Epithelial cell of proximal tubule (primary cell): ENCODE measurements around the gene ICAM5. TPM values are rescaled to one million over a fixed set of nuclear protein-coding genes. Genes with fewer than 3 reads are reported as not detected.

Source experiments
- DNase-seq: peaks from one replicate; pipeline ENCODE4 v3.0.0-alpha.2; 2011; ENCODE audit warnings: low read depth
- H3K4me3 ChIP-seq: 2 replicates; pipeline ENCODE4 v1.5.1; 2011; ENCODE audit warnings: low read depth, mild to moderate bottlenecking, low read length
- total RNA-seq: library from RNA; depleted of rRNA; stranded (reverse); fragments of >200 nt; gene quantifications from 2 replicates; pipeline ENCODE4 v1.2.3, GENCODE V29; 2015
- TF ChIP-seq, protein P1 (sequence below): conservative IDR thresholded peaks from 2 replicates; pipeline ENCODE4 v1.5.1; 2012; ENCODE audit warnings: low read depth, mild to moderate bottlenecking, low read length

Gene ICAM5
- total RNA-seq, 1 donor from 2014 or later, result not detected

DNA sequence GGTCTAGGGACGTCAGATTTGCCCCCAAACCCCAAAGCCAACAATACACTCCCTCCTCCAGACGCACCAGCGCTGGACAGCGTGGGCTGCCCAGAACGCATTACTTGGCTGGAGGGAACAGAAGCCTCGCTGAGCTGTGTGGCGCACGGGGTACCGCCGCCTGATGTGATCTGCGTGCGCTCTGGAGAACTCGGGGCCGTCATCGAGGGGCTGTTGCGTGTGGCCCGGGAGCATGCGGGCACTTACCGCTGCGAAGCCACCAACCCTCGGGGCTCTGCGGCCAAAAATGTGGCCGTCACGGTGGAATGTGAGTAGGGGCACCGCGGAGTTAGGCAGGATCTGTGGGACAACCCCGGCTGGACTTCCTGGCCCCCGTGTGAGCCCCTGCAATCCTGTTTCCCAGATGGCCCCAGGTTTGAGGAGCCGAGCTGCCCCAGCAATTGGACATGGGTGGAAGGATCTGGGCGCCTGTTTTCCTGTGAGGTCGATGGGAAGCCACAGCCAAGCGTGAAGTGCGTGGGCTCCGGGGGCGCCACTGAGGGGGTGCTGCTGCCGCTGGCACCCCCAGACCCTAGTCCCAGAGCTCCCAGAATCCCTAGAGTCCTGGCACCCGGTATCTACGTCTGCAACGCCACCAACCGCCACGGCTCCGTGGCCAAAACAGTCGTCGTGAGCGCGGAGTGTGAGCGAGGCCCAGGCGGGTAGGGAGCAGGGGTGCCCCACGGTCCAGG lies 4.0 kb downstream of the ICAM5 start:
- TF ChIP-seq, protein P1, sequence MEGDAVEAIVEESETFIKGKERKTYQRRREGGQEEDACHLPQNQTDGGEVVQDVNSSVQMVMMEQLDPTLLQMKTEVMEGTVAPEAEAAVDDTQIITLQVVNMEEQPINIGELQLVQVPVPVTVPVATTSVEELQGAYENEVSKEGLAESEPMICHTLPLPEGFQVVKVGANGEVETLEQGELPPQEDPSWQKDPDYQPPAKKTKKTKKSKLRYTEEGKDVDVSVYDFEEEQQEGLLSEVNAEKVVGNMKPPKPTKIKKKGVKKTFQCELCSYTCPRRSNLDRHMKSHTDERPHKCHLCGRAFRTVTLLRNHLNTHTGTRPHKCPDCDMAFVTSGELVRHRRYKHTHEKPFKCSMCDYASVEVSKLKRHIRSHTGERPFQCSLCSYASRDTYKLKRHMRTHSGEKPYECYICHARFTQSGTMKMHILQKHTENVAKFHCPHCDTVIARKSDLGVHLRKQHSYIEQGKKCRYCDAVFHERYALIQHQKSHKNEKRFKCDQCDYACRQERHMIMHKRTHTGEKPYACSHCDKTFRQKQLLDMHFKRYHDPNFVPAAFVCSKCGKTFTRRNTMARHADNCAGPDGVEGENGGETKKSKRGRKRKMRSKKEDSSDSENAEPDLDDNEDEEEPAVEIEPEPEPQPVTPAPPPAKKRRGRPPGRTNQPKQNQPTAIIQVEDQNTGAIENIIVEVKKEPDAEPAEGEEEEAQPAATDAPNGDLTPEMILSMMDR, result no peak
- no peak overlapping the region for H3K4me3 ChIP-seq

DNA sequence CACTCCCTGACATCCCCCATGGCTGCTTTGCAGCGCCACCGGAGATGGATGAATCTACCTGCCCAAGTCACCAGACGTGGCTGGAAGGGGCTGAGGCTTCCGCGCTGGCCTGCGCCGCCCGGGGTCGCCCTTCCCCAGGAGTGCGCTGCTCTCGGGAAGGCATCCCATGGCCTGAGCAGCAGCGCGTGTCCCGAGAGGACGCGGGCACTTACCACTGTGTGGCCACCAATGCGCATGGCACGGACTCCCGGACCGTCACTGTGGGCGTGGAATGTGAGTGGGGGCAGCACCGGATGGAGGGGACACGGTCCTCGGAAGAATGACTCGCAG lies 4.6 kb downstream of the ICAM5 start:
- TF ChIP-seq, protein P1, result peak; percentile 14
- H3K4me3 ChIP-seq, result no peak overlapping the region

More for the DNA sequence above, 4.0 kb downstream of the ICAM5 start:
- no peak for DNase-seq

DNA sequence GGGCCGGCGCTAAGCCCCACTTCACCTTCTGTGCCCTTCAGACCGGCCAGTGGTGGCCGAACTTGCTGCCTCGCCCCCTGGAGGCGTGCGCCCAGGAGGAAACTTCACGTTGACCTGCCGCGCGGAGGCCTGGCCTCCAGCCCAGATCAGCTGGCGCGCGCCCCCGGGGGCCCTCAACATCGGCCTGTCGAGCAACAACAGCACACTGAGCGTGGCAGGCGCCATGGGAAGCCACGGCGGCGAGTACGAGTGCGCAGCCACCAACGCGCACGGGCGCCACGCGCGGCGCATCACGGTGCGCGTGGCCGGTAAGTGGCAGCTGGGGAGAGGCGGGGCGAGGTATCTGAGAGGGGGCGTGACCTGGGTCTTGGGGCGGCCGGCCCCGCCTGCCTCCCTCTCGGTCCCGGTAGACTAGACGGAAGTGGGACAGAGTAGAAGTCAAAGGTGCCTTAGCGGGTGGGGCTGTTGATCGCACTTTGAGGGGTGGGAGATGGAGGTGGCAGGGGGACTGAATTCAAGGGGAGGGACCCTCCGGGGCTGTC lies 5.6 kb downstream of the ICAM5 start:
- H3K4me3 ChIP-seq, result peak overlapping the region; percentile 24
- TF ChIP-seq, protein P1, result peak; percentile 29
- no peak for DNase-seq

More for the DNA sequence above, 4.6 kb downstream of the ICAM5 start:
- no peak for DNase-seq

DNA sequence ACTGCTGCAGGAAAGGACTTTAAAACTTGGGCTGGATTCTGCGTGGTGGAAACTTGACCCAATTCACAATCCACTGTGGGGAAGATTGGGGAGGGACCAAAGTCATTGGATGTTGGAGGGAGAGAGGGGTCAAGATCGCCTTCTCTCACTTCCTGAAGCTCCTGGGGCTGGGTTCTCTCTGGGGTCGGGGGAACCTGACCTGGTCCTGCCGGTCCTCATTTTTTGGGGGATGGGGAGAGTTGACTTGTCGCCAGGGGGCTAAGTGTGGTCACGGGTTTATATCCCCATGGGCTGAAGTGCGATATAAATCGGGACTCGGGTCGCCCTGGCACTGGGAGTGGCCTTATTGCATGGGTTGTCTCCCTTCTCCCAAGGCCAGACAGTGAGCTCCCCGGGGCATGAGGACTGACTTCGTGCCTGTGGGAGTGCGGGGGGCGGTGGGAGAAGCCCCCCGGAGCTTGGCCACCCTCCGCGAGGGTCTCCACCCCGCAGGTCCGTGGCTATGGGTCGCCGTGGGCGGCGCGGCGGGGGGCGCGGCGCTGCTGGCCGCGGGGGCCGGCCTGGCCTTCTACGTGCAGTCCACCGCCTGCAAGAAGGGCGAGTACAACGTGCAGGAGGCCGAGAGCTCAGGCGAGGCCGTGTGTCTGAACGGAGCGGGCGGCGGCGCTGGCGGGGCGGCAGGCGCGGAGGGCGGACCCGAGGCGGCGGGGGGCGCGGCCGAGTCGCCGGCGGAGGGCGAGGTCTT lies 6.3 kb downstream of the ICAM5 start:
- peak overlapping the region; percentile 24 for H3K4me3 ChIP-seq
- DNase-seq, result no peak
- TF ChIP-seq, protein P1, result no peak

DNA sequence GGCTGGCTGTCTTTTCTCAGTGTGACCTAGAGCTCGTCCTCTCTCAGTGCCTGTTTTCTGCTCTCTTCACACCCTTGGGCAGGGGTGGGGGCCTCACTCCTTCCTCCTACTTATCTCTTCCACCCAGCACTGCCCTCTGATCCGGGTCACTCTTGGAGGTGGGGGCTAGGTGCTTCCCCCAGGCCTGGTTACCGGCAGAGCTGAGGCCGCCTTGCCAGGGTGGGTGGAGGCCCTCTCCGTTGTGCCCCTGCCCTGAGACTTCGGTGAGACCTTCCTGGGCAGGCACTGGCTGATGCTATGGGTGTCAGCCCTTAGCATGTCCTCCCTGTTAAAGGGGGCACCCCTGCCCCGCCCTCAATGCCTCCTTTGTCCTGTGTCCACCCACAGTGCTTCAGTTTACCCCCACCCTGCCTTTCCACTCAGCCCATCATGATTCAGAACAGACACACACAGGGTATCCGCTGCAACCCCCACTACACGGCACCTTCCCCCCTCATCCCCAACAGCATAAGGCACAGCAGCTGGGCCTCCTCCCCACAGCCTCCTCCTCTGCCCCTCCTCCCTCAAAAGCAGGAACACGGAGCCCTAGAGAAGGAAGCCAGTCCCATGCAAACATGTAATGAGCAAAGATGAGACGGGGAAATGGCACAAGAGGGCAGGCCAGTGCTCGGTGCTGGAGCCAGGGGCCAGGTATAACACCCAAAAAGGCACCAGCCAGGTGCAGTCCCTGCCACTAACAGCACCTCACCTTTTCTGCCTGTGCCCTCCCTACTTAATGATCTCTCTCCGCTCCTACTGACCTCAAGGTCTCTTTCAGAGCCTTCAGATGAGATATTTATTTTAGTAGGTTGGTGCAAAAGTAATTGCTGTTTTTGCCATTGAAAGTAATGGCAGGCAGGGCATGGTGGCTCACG lies 10.1 kb downstream of the ICAM5 start:
- no peak overlapping the region for H3K4me3 ChIP-seq
- TF ChIP-seq, protein P1, result no peak
- no peak for DNase-seq

DNA sequence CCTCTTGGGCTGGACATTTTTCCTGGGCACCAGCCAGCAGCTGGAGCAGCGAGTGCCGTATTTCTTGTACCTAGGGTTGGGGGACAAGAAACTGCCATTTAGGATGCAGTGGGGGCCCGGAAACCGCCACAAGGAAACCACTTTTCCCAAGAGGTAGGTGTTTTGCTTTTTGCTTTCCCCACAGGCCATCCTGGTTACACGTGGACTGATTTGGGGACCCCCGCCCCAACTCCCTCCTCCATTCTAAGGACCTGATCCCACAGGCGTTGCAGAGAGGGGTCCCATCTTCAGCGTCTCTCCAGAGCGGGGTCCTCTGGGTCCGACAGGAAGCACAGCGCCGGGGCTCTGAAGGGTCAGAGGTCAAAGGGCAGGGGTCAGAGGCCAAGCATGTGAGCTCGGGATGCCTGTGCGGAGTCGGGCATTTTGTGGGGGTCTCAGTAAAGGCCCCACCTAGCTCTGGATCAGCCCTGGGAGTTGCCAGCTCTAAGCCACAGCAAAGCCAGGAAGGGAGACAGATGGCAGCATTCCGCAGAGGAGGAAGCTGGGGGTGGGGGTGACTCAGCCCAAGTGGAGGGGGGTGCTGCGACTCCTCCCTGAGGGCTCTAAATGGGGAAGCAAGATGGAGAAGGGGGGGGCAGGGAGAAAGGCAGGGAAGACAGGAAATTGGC lies 15.5 kb downstream of the ICAM5 start:
- TF ChIP-seq, protein P1, result no peak
- no peak for DNase-seq
- no peak overlapping the region for H3K4me3 ChIP-seq
